Hepatocyte (in vitro differentiated cells): Measurements from ENCODE around the gene PAN2. TPM values are rescaled to one million over a fixed set of nuclear protein-coding genes. Genes with fewer than 3 reads are reported as not detected.
"Not testable (repeated sequence)": the region's sequence is repeated elsewhere in the genome, so short reads cannot be mapped to it uniquely, and the experiment has no call there.

Source experiments
- DNase-seq: peaks from one replicate; pipeline ENCODE4 v3.0.0-alpha.2; 2016; ENCODE audit warnings: low spot score
- H2AFZ ChIP-seq: fragments of 200-600 bp; sonication (generic); 2 replicates; pipeline ENCODE4 v1.6.0; 2016; ENCODE audit warnings: antibody characterized with exemption, mild to moderate bottlenecking
- H3K27ac ChIP-seq: fragments of 200-600 bp; sonication (generic); 2 replicates; pipeline ENCODE4 v1.5.1; 2016; ENCODE audit warnings: mild to moderate bottlenecking
- H3K27me3 ChIP-seq: fragments of 200-600 bp; sonication (generic); 2 replicates; pipeline ENCODE4 v1.6.1; 2016
- H3K36me3 ChIP-seq: fragments of 200-600 bp; sonication (generic); replicated peaks from 2 replicates; pipeline ENCODE4 v1.5.1; 2016; ENCODE audit warnings: low read depth; ENCODE audit not compliant: insufficient read depth
- H3K4me1 ChIP-seq: fragments of 200-600 bp; sonication (generic); 2 replicates; pipeline ENCODE4 v1.5.1; 2016; ENCODE audit warnings: mild to moderate bottlenecking, moderate library complexity; ENCODE audit not compliant: insufficient read depth
- H3K4me2 ChIP-seq: fragments of 200-600 bp; sonication (generic); 2 replicates; pipeline ENCODE4 v1.6.0; 2016
- H3K4me3 ChIP-seq: fragments of 200-600 bp; sonication (generic); 2 replicates; pipeline ENCODE4 v1.5.1; 2016; ENCODE audit warnings: mild to moderate bottlenecking
- H3K79me2 ChIP-seq: fragments of 200-600 bp; sonication (generic); 2 replicates; pipeline ENCODE4 v1.6.0; 2017; ENCODE audit warnings: mild to moderate bottlenecking
- H3K9me2 ChIP-seq: fragments of 200-600 bp; sonication (generic); replicated peaks from 2 replicates; pipeline ENCODE4 v1.6.0; 2017; ENCODE audit warnings: mild to moderate bottlenecking; ENCODE audit not compliant: insufficient read depth
- H3K9me3 ChIP-seq: fragments of 200-600 bp; sonication (generic); 2 replicates; pipeline ENCODE4 v1.5.1; 2016; ENCODE audit warnings: low read depth, mild to moderate bottlenecking
- H4K20me1 ChIP-seq: fragments of 200-600 bp; sonication (generic); 2 replicates; pipeline ENCODE4 v1.6.0; 2016; ENCODE audit warnings: mild to moderate bottlenecking; ENCODE audit not compliant: insufficient read depth, poor library complexity, severe bottlenecking
- EZH2 ChIP-seq: fragments of 200-600 bp; sonication (generic); IDR thresholded peaks from 2 replicates; pipeline ENCODE4 v1.6.1; 2016; ENCODE audit warnings: antibody characterized with exemption, mild to moderate bottlenecking, borderline replicate concordance
- EZH2phosphoT487 ChIP-seq: fragments of 200-600 bp; sonication (generic); IDR thresholded peaks from one replicate; pipeline ENCODE4 v1.6.1; 2018; ENCODE audit warnings: antibody characterized with exemption, mild to moderate bottlenecking, low read depth, moderate library complexity; ENCODE audit not compliant: unreplicated experiment, severe bottlenecking
- WGBS: methylation state at CpG from one replicate; pipeline ENCODE4 v1.1.6; 2016; ENCODE audit warnings: low lambda C conversion rate; ENCODE audit errors: missing lambda C conversion rate; 5-methylcytosine and 5-hydroxymethylcytosine counted together
- polyA plus RNA-seq: library from polyadenylated mRNA; unstranded; fragments of >200 nt; fragmentation: Nextera tagmentation; extraction: Ambion mirVana; gene quantifications from 2 replicates; pipeline ENCODE4 v1.2.1, GENCODE V29; 2016
- total RNA-seq: library from RNA; depleted of rRNA; stranded (reverse); fragments of >200 nt; gene quantifications from 2 replicates; pipeline ENCODE4 v1.2.3, GENCODE V29; 2014
- TF ChIP-seq, protein P1 (sequence below): fragments of 200-600 bp; sonication (generic); IDR thresholded peaks from 2 replicates; pipeline ENCODE4 v1.5.1; 2016; ENCODE audit warnings: antibody characterized with exemption, mild to moderate bottlenecking; ENCODE audit not compliant: poor library complexity

The PAN2 gene
- total and polyA plus RNA-seq, 2 experiments from 2014 or later, result 23.6 to 29.4 TPM

DNA sequence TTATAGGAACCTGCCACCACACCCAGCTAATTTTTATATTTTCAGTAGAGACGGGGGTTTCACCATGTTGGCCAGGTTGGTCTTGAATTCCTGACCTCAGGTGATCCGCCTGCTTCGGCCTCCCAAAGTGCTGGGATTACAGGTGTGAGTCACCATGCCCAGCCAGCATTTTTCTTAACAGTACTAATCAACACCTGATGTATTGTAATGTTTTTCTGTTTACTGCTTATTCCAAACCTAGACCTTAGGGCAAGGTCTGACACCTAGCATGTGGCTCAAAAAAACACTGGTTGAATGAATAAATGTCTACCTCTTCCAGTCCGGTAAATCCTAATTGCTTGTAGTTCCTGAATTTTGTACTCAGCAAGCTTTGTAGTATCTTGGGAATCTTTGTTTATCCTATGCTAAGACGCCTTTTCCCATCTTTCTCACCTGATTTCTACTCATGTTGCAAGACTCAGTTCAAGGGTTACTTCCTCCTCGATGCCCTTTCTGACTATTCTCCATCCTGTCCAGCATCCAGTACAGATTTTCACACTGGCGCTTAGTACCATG, 2.8 kb downstream of the PAN2 start:
- no peak overlapping the region for H3K4me2 ChIP-seq
- H4K20me1 ChIP-seq, result no peaks in the 10 kb centered on the region
- peaks cover 6% of the 10 kb centered on the region for H3K79me2 ChIP-seq
- 86% methylated on average over 7 of the region's 7 CpGs for WGBS
- H3K4me3 ChIP-seq, result no peak overlapping the region
- no peaks in the 10 kb centered on the region for H3K36me3 ChIP-seq
- TF ChIP-seq, protein P1, sequence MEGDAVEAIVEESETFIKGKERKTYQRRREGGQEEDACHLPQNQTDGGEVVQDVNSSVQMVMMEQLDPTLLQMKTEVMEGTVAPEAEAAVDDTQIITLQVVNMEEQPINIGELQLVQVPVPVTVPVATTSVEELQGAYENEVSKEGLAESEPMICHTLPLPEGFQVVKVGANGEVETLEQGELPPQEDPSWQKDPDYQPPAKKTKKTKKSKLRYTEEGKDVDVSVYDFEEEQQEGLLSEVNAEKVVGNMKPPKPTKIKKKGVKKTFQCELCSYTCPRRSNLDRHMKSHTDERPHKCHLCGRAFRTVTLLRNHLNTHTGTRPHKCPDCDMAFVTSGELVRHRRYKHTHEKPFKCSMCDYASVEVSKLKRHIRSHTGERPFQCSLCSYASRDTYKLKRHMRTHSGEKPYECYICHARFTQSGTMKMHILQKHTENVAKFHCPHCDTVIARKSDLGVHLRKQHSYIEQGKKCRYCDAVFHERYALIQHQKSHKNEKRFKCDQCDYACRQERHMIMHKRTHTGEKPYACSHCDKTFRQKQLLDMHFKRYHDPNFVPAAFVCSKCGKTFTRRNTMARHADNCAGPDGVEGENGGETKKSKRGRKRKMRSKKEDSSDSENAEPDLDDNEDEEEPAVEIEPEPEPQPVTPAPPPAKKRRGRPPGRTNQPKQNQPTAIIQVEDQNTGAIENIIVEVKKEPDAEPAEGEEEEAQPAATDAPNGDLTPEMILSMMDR, result no peak
- H3K9me3 ChIP-seq, result no peaks in the 10 kb centered on the region
- no peak overlapping the region for H2AFZ ChIP-seq
- no peak for DNase-seq
- H3K9me2 ChIP-seq, result no peaks in the 10 kb centered on the region
- no peaks in the 10 kb centered on the region for H3K27me3 ChIP-seq
- peaks cover 11% of the 10 kb centered on the region for H3K4me1 ChIP-seq
- no peak overlapping the region for H3K27ac ChIP-seq

DNA sequence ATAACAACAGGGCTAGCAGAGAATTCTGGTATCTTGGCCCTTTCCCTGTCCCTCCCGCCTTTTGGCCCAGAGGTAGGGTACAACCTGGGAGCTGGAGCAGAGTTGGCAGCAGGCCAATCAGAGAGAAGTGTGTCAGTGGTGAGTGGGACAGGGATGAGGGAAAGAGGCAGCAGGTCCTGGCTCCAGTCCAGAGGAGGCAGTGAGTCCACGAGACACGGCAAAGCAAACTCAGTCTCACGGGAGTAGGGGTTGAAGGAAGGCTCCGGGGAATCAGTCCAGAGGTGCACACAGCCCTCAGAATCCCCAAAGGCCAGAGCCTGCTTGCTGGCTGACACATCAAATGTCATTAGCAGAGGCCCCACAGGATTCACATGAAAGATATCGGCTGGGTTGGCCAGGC, 7.3 kb downstream of the PAN2 start:
- no peaks in the 10 kb centered on the region for H4K20me1 ChIP-seq
- no peak overlapping the region for H2AFZ ChIP-seq
- H3K36me3 ChIP-seq, result no peaks in the 10 kb centered on the region
- H3K27me3 ChIP-seq, result no peaks in the 10 kb centered on the region
- WGBS, result 87% methylated on average over 6 of the region's 6 CpGs
- H3K27ac ChIP-seq, result no peak overlapping the region
- H3K9me3 ChIP-seq, result no peaks in the 10 kb centered on the region
- no peak overlapping the region for H3K4me3 ChIP-seq
- H3K4me2 ChIP-seq, result no peak overlapping the region
- H3K4me1 ChIP-seq, result no peaks in the 10 kb centered on the region
- DNase-seq, result peak; percentile 24
- no peak for TF ChIP-seq EZH2
- TF ChIP-seq, protein P1, result no peak
- no peak for TF ChIP-seq EZH2phosphoT487
- no peaks in the 10 kb centered on the region for H3K9me2 ChIP-seq
- no peaks in the 10 kb centered on the region for H3K79me2 ChIP-seq

DNA sequence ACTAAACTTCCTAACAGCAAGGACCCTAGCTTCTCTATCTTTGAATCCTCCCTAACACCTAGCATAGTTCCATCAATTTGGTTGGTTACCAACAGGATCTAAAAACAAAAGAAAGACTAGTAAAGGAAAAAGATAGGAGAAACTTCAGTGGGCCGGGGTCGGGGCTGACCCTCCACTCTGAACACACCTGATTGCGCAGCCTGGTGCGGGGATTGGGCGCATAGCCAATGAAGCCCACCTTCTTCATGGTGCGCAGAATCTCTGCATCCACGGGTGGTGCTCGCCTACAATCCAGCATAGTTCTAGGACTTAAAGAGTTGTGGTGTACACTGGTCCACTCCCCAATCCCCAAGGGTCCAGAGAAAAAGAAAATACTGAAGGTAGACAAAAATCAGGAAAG, 7.7 kb downstream of the PAN2 start:
- no peaks in the 10 kb centered on the region for H4K20me1 ChIP-seq
- TF ChIP-seq, protein P1, result no peak
- TF ChIP-seq EZH2 (no peak), EZH2phosphoT487 (no peak)
- 98% methylated on average over 8 of the region's 8 CpGs for WGBS
- no peaks in the 10 kb centered on the region for H3K27me3 ChIP-seq
- no peak overlapping the region for H3K27ac ChIP-seq
- DNase-seq, result no peak
- no peaks in the 10 kb centered on the region for H3K4me1 ChIP-seq
- H3K9me3 ChIP-seq, result no peaks in the 10 kb centered on the region
- no peak overlapping the region for H3K4me3 ChIP-seq
- no peaks in the 10 kb centered on the region for H3K9me2 ChIP-seq
- H2AFZ ChIP-seq, result no peak overlapping the region
- no peak overlapping the region for H3K4me2 ChIP-seq
- H3K36me3 ChIP-seq, result no peaks in the 10 kb centered on the region
- H3K79me2 ChIP-seq, result no peaks in the 10 kb centered on the region

DNA sequence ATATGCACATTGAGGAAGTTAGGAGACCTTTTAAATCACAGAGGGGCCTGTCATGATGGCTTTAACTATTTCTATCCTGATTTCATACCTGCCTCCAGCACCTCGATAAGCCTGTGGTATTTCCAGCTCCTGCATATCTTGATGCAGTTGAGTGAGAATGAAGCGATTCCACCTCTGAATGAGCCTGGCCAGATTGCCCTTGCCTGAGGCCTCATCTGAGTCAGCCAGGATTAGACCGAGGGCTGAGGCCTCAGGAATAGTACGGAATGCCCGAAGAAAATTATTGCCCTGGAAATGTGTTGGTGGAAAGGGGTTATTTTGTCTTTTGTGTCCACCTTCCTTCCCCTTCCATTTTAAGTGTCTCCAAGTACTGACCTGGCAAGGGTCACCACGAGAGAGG, 9.6 kb downstream of the PAN2 start:
- WGBS, result 80% methylated on average over 6 of the region's 6 CpGs
- Histone ChIP-seq H3K36me3 (no peaks in the 10 kb centered on the region), H3K4me2 (no peak overlapping the region), H3K4me1 (no peaks in the 10 kb centered on the region), H3K27me3 (no peaks in the 10 kb centered on the region), H3K9me2 (no peaks in the 10 kb centered on the region), H3K4me3 (no peak overlapping the region), H3K9me3 (no peaks in the 10 kb centered on the region), H3K79me2 (no peaks in the 10 kb centered on the region), H3K27ac (peak overlapping the region; percentile 70), H2AFZ (no peak overlapping the region), H4K20me1 (no peaks in the 10 kb centered on the region)
- TF ChIP-seq, protein P1, result no peak
- TF ChIP-seq EZH2 (no peak), EZH2phosphoT487 (no peak)
- no peak for DNase-seq

DNA sequence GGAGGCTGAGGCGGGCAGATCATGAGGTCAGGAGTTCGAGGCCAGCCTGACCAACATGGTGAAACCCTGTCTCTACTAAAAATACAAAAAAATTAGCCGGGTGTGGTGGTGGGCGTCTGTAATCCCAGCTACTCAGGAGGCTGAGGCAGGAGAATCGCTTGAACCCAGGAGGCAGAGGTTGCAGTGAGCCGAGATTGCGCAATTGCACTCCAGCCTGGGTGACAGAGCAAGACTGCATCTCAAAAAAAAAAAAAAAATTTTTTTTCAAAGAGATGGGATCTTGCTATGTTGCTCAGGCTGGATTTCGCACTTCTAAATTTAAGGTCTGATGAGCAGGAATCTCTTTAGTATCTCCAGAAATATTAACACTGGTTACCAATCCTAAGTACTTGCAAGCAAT, 12.2 kb downstream of the PAN2 start:
- 96% methylated on average over 8 of the region's 8 CpGs for WGBS
- H3K27me3 ChIP-seq, H3K27ac ChIP-seq, H3K79me2 ChIP-seq, H3K4me3 ChIP-seq, H4K20me1 ChIP-seq, H3K9me3 ChIP-seq, H3K4me1 ChIP-seq, H3K36me3 ChIP-seq, H3K9me2 ChIP-seq, H3K4me2 ChIP-seq, DNase-seq, H2AFZ ChIP-seq: not testable (repeated sequence)
